Measurements from ENCODE around the gene PEX11B. TPM values are rescaled to one million over a fixed set of nuclear protein-coding genes. Genes with fewer than 3 reads are reported as not detected.

Gene PEX11B
- total RNA-seq, 6 experiments from 2014 or later, result 12.3 to 23.0 (median 15.2) TPM

DNA sequence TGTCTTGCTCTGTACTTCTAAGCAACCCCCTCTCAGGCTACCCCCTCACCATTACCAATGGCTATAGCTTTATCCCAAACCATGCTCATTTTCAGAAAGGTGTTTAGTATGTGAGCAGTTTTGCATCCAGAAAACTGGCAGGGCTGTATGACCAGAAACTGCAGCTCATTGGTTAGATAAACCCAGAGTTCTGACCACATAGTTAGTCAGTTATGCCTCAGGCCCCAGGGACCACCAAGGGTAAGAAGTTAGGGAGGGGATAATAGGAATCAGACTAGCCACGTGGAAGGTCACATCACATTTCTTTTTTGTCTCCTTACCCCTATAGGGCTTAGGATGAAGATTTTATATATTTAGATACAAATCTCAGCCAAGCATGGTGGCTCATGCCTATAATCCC, 9.9 kb downstream of the PEX11B start:
- no peaks in the 10 kb centered on the region for H3K4me1 ChIP-seq
- intact Hi-C loops (cut with DNase I), result loop anchor here in 1 of 2 donors (10.0 kb wide), 1 partner anchor 54 kb away; the partner anchor contains the start of gene PIAS3
- H3K27me3 ChIP-seq, result no peaks in the 10 kb centered on the region
- DNase-seq (no peak), ATAC-seq (no peak)
- H3K4me3 ChIP-seq, result no peak overlapping the region
- TF ChIP-seq, protein P1, sequence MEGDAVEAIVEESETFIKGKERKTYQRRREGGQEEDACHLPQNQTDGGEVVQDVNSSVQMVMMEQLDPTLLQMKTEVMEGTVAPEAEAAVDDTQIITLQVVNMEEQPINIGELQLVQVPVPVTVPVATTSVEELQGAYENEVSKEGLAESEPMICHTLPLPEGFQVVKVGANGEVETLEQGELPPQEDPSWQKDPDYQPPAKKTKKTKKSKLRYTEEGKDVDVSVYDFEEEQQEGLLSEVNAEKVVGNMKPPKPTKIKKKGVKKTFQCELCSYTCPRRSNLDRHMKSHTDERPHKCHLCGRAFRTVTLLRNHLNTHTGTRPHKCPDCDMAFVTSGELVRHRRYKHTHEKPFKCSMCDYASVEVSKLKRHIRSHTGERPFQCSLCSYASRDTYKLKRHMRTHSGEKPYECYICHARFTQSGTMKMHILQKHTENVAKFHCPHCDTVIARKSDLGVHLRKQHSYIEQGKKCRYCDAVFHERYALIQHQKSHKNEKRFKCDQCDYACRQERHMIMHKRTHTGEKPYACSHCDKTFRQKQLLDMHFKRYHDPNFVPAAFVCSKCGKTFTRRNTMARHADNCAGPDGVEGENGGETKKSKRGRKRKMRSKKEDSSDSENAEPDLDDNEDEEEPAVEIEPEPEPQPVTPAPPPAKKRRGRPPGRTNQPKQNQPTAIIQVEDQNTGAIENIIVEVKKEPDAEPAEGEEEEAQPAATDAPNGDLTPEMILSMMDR (IDR thresholded peaks at IDR 0.05), result no peak
- no peak for TF ChIP-seq POLR2A (IDR thresholded peaks at IDR 0.05)
- WGBS (ENCODE audit: insufficient coverage, low coverage, low lambda C conversion rate, missing lambda C conversion rate), result 50% methylated on average over 1 of the region's 1 CpG
- H3K36me3 ChIP-seq, result peaks cover 0 to 25% (median 4%) of the 10 kb centered on the region in 4 donors
- no peaks in the 10 kb centered on the region for H3K9me3 ChIP-seq
- no peak overlapping the region for H3K27ac ChIP-seq

DNA sequence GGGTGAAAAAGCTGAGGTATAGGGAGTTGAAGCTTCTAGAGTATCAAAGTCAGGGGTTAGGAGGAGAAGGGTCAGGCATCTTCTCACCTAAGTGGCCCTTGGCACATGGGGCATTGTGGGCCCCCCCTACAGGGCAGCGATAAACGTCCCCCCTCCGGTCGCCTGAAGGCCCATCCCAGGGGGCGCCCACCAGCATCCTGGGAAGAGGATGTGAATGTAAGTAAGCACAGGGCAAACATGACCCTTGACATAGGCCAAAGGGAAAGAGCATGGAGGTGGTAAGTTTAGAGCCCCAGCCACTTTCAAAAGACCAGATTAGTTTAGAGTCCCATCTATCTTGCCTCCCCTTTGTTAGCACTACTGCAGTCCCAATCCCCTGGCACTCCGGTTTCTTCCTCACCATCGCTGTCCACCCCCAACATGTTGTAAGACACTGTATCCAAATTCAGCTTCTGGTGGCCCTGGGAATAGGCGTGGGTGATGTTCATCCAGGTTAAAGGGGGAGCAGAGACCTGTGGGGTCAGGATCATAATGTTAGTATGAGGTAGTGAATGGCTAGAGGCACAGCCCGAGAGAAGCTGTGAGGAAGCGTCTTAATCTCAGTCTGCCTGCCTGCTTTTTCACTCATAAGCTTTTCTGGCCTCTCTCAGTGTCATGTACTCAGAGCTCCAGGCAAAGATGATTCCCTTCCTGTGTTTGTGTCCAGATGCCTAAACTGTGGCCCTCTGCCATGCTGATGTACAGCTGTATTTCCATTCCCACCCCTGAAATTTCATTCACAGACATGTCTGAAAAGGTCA, 11.4 kb downstream of the PEX11B start:
- H3K4me3 ChIP-seq, result no peak overlapping the region
- no peaks in the 10 kb centered on the region for H3K27me3 ChIP-seq
- 56% methylated on average over 4 of the region's 10 CpGs for WGBS (ENCODE audit: insufficient coverage, low coverage, low lambda C conversion rate, missing lambda C conversion rate)
- peaks cover 0 to 15% (median 3%) of the 10 kb centered on the region in 4 donors for H3K36me3 ChIP-seq
- no peaks in the 10 kb centered on the region for H3K9me3 ChIP-seq
- DNase-seq, result no peak
- no peaks in the 10 kb centered on the region for H3K4me1 ChIP-seq
- peak in 1 of 4 donors; percentile 23 for ATAC-seq
- no peak overlapping the region for H3K27ac ChIP-seq
- TF ChIP-seq POLR2A (IDR thresholded peaks at IDR 0.05), result no peak
- TF ChIP-seq, protein P1 (IDR thresholded peaks at IDR 0.05), result no peak
- intact Hi-C loops (cut with DNase I), result loop anchor here in 1 of 2 donors (10.0 kb wide), 1 partner anchor 52 kb away; the partner anchor contains the start of gene PIAS3

DNA sequence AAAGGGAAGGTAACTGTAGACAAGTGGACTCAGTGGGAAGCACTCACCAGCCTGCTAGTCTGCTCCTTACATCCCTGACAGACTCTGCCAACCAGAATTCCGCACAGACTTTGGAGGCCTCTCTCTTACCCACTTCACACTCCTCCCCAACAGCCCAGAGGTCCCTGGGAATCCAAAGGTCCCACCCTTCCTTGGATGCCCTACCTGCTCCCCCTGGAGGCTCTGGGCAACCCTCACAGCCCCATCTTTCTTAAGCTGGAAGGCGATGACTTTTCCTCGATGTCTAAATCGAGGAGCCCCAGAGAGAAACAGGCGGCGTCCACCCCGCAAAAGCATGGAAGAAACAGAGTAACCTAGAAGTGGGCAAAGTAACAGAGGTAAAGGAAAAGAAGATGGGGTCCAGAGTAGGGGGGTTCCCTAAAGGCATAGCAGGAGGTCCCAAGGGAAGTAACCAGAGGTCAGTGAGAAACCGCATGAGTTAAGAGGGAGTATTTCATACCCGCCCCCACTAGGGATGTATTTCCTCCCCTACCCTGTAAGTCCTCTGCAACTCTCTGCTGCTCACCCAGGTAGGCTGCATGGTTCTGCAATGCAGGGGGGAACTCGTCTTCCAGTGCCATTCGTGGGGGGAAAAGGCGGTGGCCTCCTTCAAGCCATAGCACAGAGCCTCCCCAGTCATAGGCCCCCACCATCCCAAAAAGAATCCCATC, 17.1 kb downstream of the PEX11B start:
- no peak overlapping the region for H3K27ac ChIP-seq
- H3K4me1 ChIP-seq, result no peaks in the 10 kb centered on the region
- no peak for TF ChIP-seq POLR2A (IDR thresholded peaks at IDR 0.05)
- TF ChIP-seq, protein P1 (IDR thresholded peaks at IDR 0.05), result no peak
- no peak overlapping the region for H3K4me3 ChIP-seq
- 92% methylated on average over 8 of the region's 12 CpGs for WGBS (ENCODE audit: insufficient coverage, low coverage, low lambda C conversion rate, missing lambda C conversion rate)
- DNase-seq, result no peak
- ATAC-seq, result no peak
- H3K9me3 ChIP-seq, result no peaks in the 10 kb centered on the region
- H3K27me3 ChIP-seq, result no peaks in the 10 kb centered on the region
- intact Hi-C loops (cut with DNase I), result loop anchor here in 1 of 2 donors (10.0 kb wide), 1 partner anchor 47 kb away; the partner anchor contains the start of gene PIAS3
- no peaks in the 10 kb centered on the region for H3K36me3 ChIP-seq

DNA sequence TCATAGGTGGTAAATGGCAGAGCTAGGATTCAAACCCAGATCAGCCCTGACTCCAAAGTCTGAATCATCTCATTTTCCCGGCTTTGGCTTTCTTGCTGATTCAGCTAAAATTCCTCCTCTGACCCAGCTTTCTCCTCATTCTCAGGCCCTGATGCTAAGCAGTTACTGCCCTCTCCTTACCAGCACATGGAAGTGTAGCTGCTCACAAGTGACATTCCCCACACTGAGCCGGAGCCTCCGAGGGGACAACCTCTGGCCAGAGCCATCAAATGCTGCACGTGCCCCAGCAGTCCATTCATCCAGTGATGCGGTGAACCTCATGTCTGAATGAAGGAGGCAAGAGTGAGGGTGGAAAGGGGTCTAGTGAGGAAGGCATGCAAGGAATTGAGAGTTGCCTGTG, 19.8 kb downstream of the PEX11B start:
- no peak overlapping the region for H3K27ac ChIP-seq
- no peak overlapping the region for H3K4me3 ChIP-seq
- ATAC-seq (no peak), DNase-seq (no peak)
- TF ChIP-seq, protein P1 (IDR thresholded peaks at IDR 0.05), result no peak
- TF ChIP-seq POLR2A (IDR thresholded peaks at IDR 0.05), result no peak
- WGBS (ENCODE audit: insufficient coverage, low coverage, low lambda C conversion rate, missing lambda C conversion rate), result 0% methylated on average over 1 of the region's 5 CpGs
- no peaks in the 10 kb centered on the region for H3K27me3 ChIP-seq
- no peaks in the 10 kb centered on the region for H3K36me3 ChIP-seq
- no peaks in the 10 kb centered on the region for H3K9me3 ChIP-seq
- H3K4me1 ChIP-seq, result no peaks in the 10 kb centered on the region
- intact Hi-C loops (cut with DNase I), result no loop called here

All from right lobe of liver (tissue), 6 donors.